Fibroblast of mammary gland (primary cell): ENCODE results near the gene IL17C.

Source experiments
- DNase-seq: peaks from one replicate; pipeline ENCODE4 v3.0.0-alpha.2; 2010; ENCODE audit warnings: low read depth
- H3K4me3 ChIP-seq: 2 replicates; pipeline ENCODE4 v1.5.1; 2011; ENCODE audit warnings: low read depth, mild to moderate bottlenecking, low read length, moderate library complexity; ENCODE audit not compliant: control insufficient read depth
- CTCF ChIP-seq: conservative IDR thresholded peaks from 2 replicates; pipeline ENCODE4 v1.5.1; 2011; ENCODE audit warnings: low read depth, low read length, inconsistent platforms; ENCODE audit not compliant: control insufficient read depth, insufficient read depth

Gene IL17C

GRCh38 chr16:88657371-88657770, 19.0 kb downstream of the IL17C start:
- no peak overlapping the region for H3K4me3 ChIP-seq
- DNase-seq: no peak
- no peak for TF ChIP-seq CTCF

GRCh38 chr16:88658714-88659113, 20.3 kb downstream of the IL17C start:
- DNase-seq: no peak
- no peak overlapping the region for H3K4me3 ChIP-seq
- no peak for TF ChIP-seq CTCF

- TF ChIP-seq CTCF: no peak
- DNase-seq: no peak
Observed at GRCh38 chr16:88659160-88659559, 20.8 kb downstream of the IL17C start.

GRCh38 chr16:88661468-88661867, 23.1 kb downstream of the IL17C start:
- DNase-seq: no peak
- H3K4me3 ChIP-seq: peak overlapping the region; percentile 86
- no peak for TF ChIP-seq CTCF

More at GRCh38 chr16:88659160-88659559, 20.8 kb downstream of the IL17C start:
- H3K4me3 ChIP-seq: no peak overlapping the region

GRCh38 chr16:88662222-88662842, 24.0 kb downstream of the IL17C start:
- no peak for TF ChIP-seq CTCF
- DNase-seq: no peak
- H3K4me3 ChIP-seq: peak overlapping the region; percentile 86

- peak; percentile 97 for DNase-seq
- peak within 1 kb of the TSS; percentile 86 for H3K4me3 ChIP-seq
- TF ChIP-seq CTCF: no peak
Observed at GRCh38 chr16:88662843-88663606, 24.7 kb downstream of the IL17C start, which contains the start of gene MVD. Gene MVD, minus strand, starts transcription at chr16:88663091. Its CDS starts 11 bp downstream, at chr16:88663080.

- TF ChIP-seq CTCF: no peak
- H3K4me3 ChIP-seq: no peak overlapping the region
- DNase-seq: peak; percentile 41
Observed at GRCh38 chr16:88665148-88665547, 26.8 kb downstream of the IL17C start.
